ENCODE data around the gene VHLL. TPM values are rescaled to one million over a fixed set of nuclear protein-coding genes. Genes with fewer than 3 reads are reported as not detected.

VHLL gene
- total and polyA plus RNA-seq, 10 of the 15 experiments (the other 5 are each of a cell fraction or from before 2014, with no cell fraction given): 0.23 TPM; not detected in 9

DNA sequence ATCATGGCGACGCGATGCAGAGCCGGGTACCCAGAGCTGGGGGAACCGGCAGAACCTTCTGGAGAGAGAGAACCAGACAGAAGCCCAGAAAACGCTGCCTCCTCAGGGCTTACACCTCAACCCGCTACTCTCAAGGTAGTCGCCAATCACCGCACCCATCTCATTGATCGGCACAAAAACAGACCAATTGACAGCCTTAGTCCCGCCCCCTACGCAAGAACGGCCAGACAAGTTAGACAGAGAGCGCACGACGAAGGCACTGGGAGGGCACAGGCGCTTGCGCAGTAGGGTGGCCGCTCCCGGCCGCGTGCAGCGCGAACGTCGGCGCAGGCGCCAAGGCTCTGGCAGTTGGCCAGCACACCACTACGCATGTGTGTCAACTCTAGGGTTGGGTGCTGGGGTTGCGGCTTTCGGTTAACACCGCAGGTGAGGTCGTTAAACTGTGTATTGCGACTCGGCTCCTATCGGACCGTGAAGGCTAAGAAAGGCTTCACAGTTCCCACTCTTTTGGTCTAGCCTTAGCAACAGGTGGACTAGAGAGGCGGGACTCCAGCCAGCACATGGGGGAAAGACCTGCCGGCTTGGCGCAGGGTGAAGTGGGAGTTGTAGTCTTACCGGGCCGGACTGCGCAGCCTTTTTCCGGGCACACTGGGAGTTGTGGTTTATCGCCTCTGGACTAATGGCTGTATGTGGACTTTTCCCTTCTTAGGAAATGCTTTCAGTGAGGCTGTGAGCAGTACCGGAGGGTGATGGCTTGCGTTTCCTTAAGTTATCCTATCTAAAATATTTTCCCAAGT lies 39.3 kb upstream of the VHLL start, which contains the start of the genes CCT3 and TSACC (continued):
- TF ChIP-seq CEBPZ (IDR thresholded peaks at IDR 0.05; ENCODE audit: low read depth, low read length) (peak; percentile 43; the same call in 1 of the 2 replicates), RAD21 (IDR thresholded peaks at IDR 0.05; ENCODE audit: insufficient read depth, low read depth, low read length) (no peak), LARP7 (IDR thresholded peaks at IDR 0.05) (peak; percentile 57; the same call in 1 of the 2 replicates), NFYA (IDR thresholded peaks at IDR 0.05; ENCODE audit: borderline replicate concordance, low read depth, low read length) (peak; percentile 59), MEF2B (IDR thresholded peaks at IDR 0.05; ENCODE audit: partially characterized antibody, poor library complexity, severe bottlenecking) (peak; percentile 35), HDGF (IDR thresholded peaks at IDR 0.05) (peak; percentile 79; the same call in 1 of the 2 replicates), CEBPB (IDR thresholded peaks at IDR 0.05; ENCODE audit: borderline replicate concordance in 1 of 2, low read depth in 2 of 2, low read length in 2 of 2) (no peak), ESRRA (IDR thresholded peaks at IDR 0.05; ENCODE audit: low read length) (peak; percentile 36; the same call in 1 of the 2 replicates), SUZ12 (IDR thresholded peaks at IDR 0.05; ENCODE audit: unreplicated experiment) (no peak), RUNX3 (IDR thresholded peaks at IDR 0.05; ENCODE audit: low read length) (peak; percentile 92), CBFB (IDR thresholded peaks at IDR 0.05; ENCODE audit: low read depth) (peak; percentile 90), POLR2AphosphoS5 (IDR thresholded peaks at IDR 0.05; ENCODE audit: low read length) (peak; percentile 97), ZNF24 (IDR thresholded peaks at IDR 0.05) (no peak), SMAD5 (IDR thresholded peaks at IDR 0.05; ENCODE audit: low read depth) (peak; percentile 80), CHD4 (IDR thresholded peaks at IDR 0.05) (no peak), MXI1 (IDR thresholded peaks at IDR 0.05; ENCODE audit: low read depth, low read length) (peak; percentile 92)
- TF ChIP-seq, protein P1, sequence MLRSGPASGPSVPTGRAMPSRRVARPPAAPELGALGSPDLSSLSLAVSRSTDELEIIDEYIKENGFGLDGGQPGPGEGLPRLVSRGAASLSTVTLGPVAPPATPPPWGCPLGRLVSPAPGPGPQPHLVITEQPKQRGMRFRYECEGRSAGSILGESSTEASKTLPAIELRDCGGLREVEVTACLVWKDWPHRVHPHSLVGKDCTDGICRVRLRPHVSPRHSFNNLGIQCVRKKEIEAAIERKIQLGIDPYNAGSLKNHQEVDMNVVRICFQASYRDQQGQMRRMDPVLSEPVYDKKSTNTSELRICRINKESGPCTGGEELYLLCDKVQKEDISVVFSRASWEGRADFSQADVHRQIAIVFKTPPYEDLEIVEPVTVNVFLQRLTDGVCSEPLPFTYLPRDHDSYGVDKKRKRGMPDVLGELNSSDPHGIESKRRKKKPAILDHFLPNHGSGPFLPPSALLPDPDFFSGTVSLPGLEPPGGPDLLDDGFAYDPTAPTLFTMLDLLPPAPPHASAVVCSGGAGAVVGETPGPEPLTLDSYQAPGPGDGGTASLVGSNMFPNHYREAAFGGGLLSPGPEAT (IDR thresholded peaks at IDR 0.05; ENCODE audit: low read depth): peak; percentile 42; the same call in 1 of the 2 replicates
- TF ChIP-seq, protein P2, sequence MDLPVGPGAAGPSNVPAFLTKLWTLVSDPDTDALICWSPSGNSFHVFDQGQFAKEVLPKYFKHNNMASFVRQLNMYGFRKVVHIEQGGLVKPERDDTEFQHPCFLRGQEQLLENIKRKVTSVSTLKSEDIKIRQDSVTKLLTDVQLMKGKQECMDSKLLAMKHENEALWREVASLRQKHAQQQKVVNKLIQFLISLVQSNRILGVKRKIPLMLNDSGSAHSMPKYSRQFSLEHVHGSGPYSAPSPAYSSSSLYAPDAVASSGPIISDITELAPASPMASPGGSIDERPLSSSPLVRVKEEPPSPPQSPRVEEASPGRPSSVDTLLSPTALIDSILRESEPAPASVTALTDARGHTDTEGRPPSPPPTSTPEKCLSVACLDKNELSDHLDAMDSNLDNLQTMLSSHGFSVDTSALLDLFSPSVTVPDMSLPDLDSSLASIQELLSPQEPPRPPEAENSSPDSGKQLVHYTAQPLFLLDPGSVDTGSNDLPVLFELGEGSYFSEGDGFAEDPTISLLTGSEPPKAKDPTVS (IDR thresholded peaks at IDR 0.05; ENCODE audit: low read depth, low read length): peak; percentile 88; the same call in 1 of the 2 replicates
- TF ChIP-seq, protein P3, sequence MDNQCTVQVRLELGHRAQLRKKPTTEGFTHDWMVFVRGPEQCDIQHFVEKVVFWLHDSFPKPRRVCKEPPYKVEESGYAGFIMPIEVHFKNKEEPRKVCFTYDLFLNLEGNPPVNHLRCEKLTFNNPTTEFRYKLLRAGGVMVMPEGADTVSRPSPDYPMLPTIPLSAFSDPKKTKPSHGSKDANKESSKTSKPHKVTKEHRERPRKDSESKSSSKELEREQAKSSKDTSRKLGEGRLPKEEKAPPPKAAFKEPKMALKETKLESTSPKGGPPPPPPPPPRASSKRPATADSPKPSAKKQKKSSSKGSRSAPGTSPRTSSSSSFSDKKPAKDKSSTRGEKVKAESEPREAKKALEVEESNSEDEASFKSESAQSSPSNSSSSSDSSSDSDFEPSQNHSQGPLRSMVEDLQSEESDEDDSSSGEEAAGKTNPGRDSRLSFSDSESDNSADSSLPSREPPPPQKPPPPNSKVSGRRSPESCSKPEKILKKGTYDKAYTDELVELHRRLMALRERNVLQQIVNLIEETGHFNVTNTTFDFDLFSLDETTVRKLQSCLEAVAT (IDR thresholded peaks at IDR 0.05): peak; percentile 88

Measured in GM12878 (cell line).